HEK293 (cell line): ENCODE measurements around the gene NUP107.

Experiments used
- CTCF ChIA-PET: fragments of 350-600 bp; formaldehyde crosslinking; extraction: SDS; loops from one replicate; lab custom pipeline; 2021; ENCODE audit warnings: antibody characterized with exemption; lab: Yijun Ruan, JAX
- POLR2A ChIA-PET: fragments of 300-600 bp; formaldehyde crosslinking; extraction: SDS; loops from one replicate; lab custom pipeline; 2020; ENCODE audit warnings: antibody characterized with exemption, inconsistent platforms; lab: Yijun Ruan, JAX
- H3K27ac ChIP-seq: fragments of 200-500 bp; sonication (Bioruptor generic); 2 replicates; pipeline ENCODE4 v1.5.1; 2014; ENCODE audit warnings: low read depth, low read length, control low read depth, inconsistent platforms; ENCODE audit errors: extremely low read depth
- H3K36me3 ChIP-seq, 2 experiments: fragments of 200-500 bp in 1 of 2; sonication (Bioruptor generic) in 1 of 2; 1 replicate in 1 of 2; 2 replicates in 1 of 2; pipeline ENCODE4 v1.5.1; 2014 to 2017; ENCODE audit warnings: inconsistent platforms in 2 of 2, low read length in 2 of 2; ENCODE audit not compliant: control insufficient read depth in 2 of 2, insufficient read depth in 1 of 2
- H3K4me1 ChIP-seq: fragments of 200-500 bp; sonication (Bioruptor generic); 2 replicates; pipeline ENCODE4 v1.5.1; 2014; ENCODE audit warnings: mild to moderate bottlenecking, low read length, inconsistent platforms; ENCODE audit not compliant: control insufficient read depth, insufficient read depth
- H3K4me3 ChIP-seq: 2 replicates; pipeline ENCODE4 v1.5.1; 2011; ENCODE audit warnings: low read depth, mild to moderate bottlenecking, control low read depth, low read length, moderate library complexity
- H3K9me3 ChIP-seq: fragments of 200-500 bp; sonication (Bioruptor generic); 2 replicates; pipeline ENCODE4 v1.5.1; 2014; ENCODE audit warnings: low read depth, low read length, inconsistent platforms; ENCODE audit not compliant: control insufficient read depth, insufficient read depth
- ELK4 ChIP-seq: IDR thresholded peaks from 2 replicates; pipeline ENCODE4 v1.6.1; 2011; ENCODE audit warnings: mild to moderate bottlenecking, low read depth, low read length, borderline replicate concordance
- INSM2 ChIP-seq: fragments of 450-650 bp; formaldehyde crosslinking; IDR thresholded peaks from 2 replicates; pipeline ENCODE4 v1.5.1; 2016; ENCODE audit warnings: missing biosample characterization, missing genetic modification characterization
- KLF7 ChIP-seq: fragments of 450-650 bp; formaldehyde crosslinking; IDR thresholded peaks from 2 replicates; pipeline ENCODE4 v1.5.1; 2016; ENCODE audit warnings: missing biosample characterization, missing genetic modification characterization, borderline replicate concordance
- PRDM6 ChIP-seq: fragments of 450-650 bp; formaldehyde crosslinking; IDR thresholded peaks from 2 replicates; pipeline ENCODE4 v1.5.1; 2017; ENCODE audit warnings: missing biosample characterization, missing genetic modification characterization
- SALL2 ChIP-seq: fragments of 450-650 bp; formaldehyde crosslinking; IDR thresholded peaks from 2 replicates; pipeline ENCODE4 v1.5.0; 2017; ENCODE audit warnings: missing biosample characterization, mild to moderate bottlenecking, missing genetic modification characterization, borderline replicate concordance
- SETDB1 ChIP-seq: IDR thresholded peaks from one replicate; pipeline ENCODE4 v1.6.1; 2017; ENCODE audit warnings: mild to moderate bottlenecking, low read length, moderate library complexity, mixed read lengths; ENCODE audit not compliant: insufficient read length
- SP7 ChIP-seq: fragments of 450-650 bp; formaldehyde crosslinking; IDR thresholded peaks from 2 replicates; pipeline ENCODE4 v1.5.1; 2016; ENCODE audit warnings: missing biosample characterization, missing genetic modification characterization
- TSHZ1 ChIP-seq: fragments of 450-650 bp; formaldehyde crosslinking; IDR thresholded peaks from 2 replicates; pipeline ENCODE4 v1.5.1; 2016; ENCODE audit warnings: missing biosample characterization, missing genetic modification characterization, borderline replicate concordance
- YY1 ChIP-seq: fragments of 450-650 bp; formaldehyde crosslinking; IDR thresholded peaks from 2 replicates; pipeline ENCODE4 v1.5.1; 2018; ENCODE audit warnings: missing biosample characterization, missing genetic modification characterization
- ZNF114 ChIP-seq: fragments of 450-650 bp; formaldehyde crosslinking; IDR thresholded peaks from 2 replicates; pipeline ENCODE4 v1.5.0; 2017; ENCODE audit warnings: missing biosample characterization, missing genetic modification characterization
- ZNF18 ChIP-seq: fragments of 450-650 bp; formaldehyde crosslinking; IDR thresholded peaks from 2 replicates; pipeline ENCODE4 v1.5.1; 2016; ENCODE audit warnings: missing biosample characterization, missing genetic modification characterization
- ZNF266 ChIP-seq: fragments of 450-650 bp; formaldehyde crosslinking; IDR thresholded peaks from 2 replicates; pipeline ENCODE4 v1.5.1; 2016; ENCODE audit warnings: missing biosample characterization, missing genetic modification characterization, low read depth
- ZNF362 ChIP-seq: fragments of 450-650 bp; formaldehyde crosslinking; IDR thresholded peaks from 2 replicates; pipeline ENCODE4 v1.5.1; 2016; ENCODE audit warnings: missing biosample characterization, missing genetic modification characterization
- ZNF48 ChIP-seq: fragments of 450-650 bp; formaldehyde crosslinking; IDR thresholded peaks from 2 replicates; pipeline ENCODE4 v1.5.1; 2016; ENCODE audit warnings: missing biosample characterization, missing genetic modification characterization
- ZNF555 ChIP-seq: fragments of 450-650 bp; formaldehyde crosslinking; conservative IDR thresholded peaks from 2 replicates; pipeline ENCODE4 v1.5.1; 2017; ENCODE audit warnings: missing biosample characterization, mild to moderate bottlenecking, missing genetic modification characterization, inconsistent platforms
- ZNF623 ChIP-seq: fragments of 450-650 bp; formaldehyde crosslinking; IDR thresholded peaks from 2 replicates; pipeline ENCODE4 v1.5.1; 2016; ENCODE audit warnings: missing biosample characterization, missing genetic modification characterization
- ZNF629 ChIP-seq: fragments of 450-650 bp; formaldehyde crosslinking; IDR thresholded peaks from 2 replicates; pipeline ENCODE4 v1.5.1; 2017; ENCODE audit warnings: missing biosample characterization, missing genetic modification characterization
- ZNF768 ChIP-seq: fragments of 450-650 bp; formaldehyde crosslinking; IDR thresholded peaks from 2 replicates; pipeline ENCODE4 v1.5.1; 2018; ENCODE audit warnings: missing biosample characterization, mild to moderate bottlenecking, missing genetic modification characterization
- ZSCAN23 ChIP-seq: fragments of 450-650 bp; formaldehyde crosslinking; IDR thresholded peaks from 2 replicates; pipeline ENCODE4 v1.5.1; 2016; ENCODE audit warnings: missing biosample characterization, missing genetic modification characterization

Gene NUP107

GRCh38 chr12:68761442-68761812, 74.6 kb downstream of the NUP107 start:
- no peaks in the 10 kb centered on the region for H3K9me3 ChIP-seq
- no peak for TF ChIP-seq SETDB1
- no peak for TF ChIP-seq ZSCAN23 (tag by site-specific recombination)
- TF ChIP-seq PRDM6 (tag by site-specific recombination): no peak
- TF ChIP-seq YY1 (tag by site-specific recombination): no peak
- no peak for TF ChIP-seq ZNF18 (tag by site-specific recombination)
- TF ChIP-seq ZNF629 (tag by site-specific recombination): no peak
- TF ChIP-seq ZNF114: no peak
- TF ChIP-seq ZNF768 (tag by site-specific recombination): no peak
- no peak for TF ChIP-seq SALL2
- TF ChIP-seq KLF7 (tag by site-specific recombination): no peak
- no peak for TF ChIP-seq ZNF48 (tag by site-specific recombination)
- TF ChIP-seq ZNF623 (tag by site-specific recombination): no peak
- TF ChIP-seq ZNF266 (tag by site-specific recombination): no peak
- TF ChIP-seq SP7 (tag by site-specific recombination): no peak
- no peak for TF ChIP-seq TSHZ1
- TF ChIP-seq ELK4: no peak
- TF ChIP-seq ZNF555: no peak
- TF ChIP-seq, all 188 proteins: peak for 0
- Histone ChIP-seq H3K36me3 (peaks cover 28 to 55% of the 10 kb centered on the region in 2 experiments), H3K27ac (no peak overlapping the region), H3K4me1 (no peaks in the 10 kb centered on the region), H3K4me3 (no peak overlapping the region)
- POLR2A ChIA-PET: no interaction called here
- CTCF ChIA-PET: no interaction called here

- Histone ChIP-seq H3K4me3 (no peak overlapping the region), H3K9me3 (no peaks in the 10 kb centered on the region), H3K27ac (no peak overlapping the region), H3K4me1 (no peaks in the 10 kb centered on the region), H3K36me3 (peaks cover 31 to 58% of the 10 kb centered on the region in 2 experiments)
- ChIA-PET POLR2A (no interaction called here), CTCF (interaction anchor here (0.6 kb wide), 1 partner anchor 10 kb away, joined by 3 read pairs; no protein-coding TSS in a partner anchor)
- TF ChIP-seq INSM2 (tag by site-specific recombination) (no peak), ZNF362 (tag by site-specific recombination) (no peak)
These were observed 75.3 kb downstream of the NUP107 start for GRCh38 chr12:68761901-68762630.
